ENCODE data around the gene ZNF865. TPM values are rescaled to one million over a fixed set of nuclear protein-coding genes. Genes with fewer than 3 reads are reported as not detected.
A peak's percentile ranks its signal among the peaks of the same experiment; 100 is the strongest.

Gene ZNF865
- total RNA-seq, 1 donor from 2014 or later: 0.49 TPM

GRCh38 chr19:55624109-55625003, 18.9 kb downstream of the ZNF865 start, which contains the start of gene ZNF784:
ZNF784 (minus strand) TSS chr19:55624566; CDS start chr19:55624561, 5 bp downstream.
- Mint-ChIP-seq H3K27ac (peak within 1 kb of the TSS; percentile 93), H3K9me3 (no peaks in the 10 kb centered on the region), H3K36me3 (peaks cover 7% of the 10 kb centered on the region), H3K4me3 (peak within 1 kb of the TSS; percentile 90), H3K27me3 (ENCODE audit: insufficient read depth, low read depth) (peaks cover 2% of the 10 kb centered on the region), H3K4me1 (peaks cover 20% of the 10 kb centered on the region)
- TF ChIP-seq EZH2 (IDR thresholded peaks at IDR 0.05): no peak
- peaks cover 25% of the 10 kb centered on the region for H3F3A ChIP-seq (ENCODE audit: low read depth)
- H3K27ac ChIP-seq: peak within 1 kb of the TSS; percentile 96
- H4K20me1 ChIP-seq (ENCODE audit: low read depth): peaks cover 12% of the 10 kb centered on the region
- H3K9me3 ChIP-seq (ENCODE audit: low read depth): no peaks in the 10 kb centered on the region
- peak; percentile 98 for DNase-seq (ENCODE audit: low spot score)
- H3K79me2 ChIP-seq (ENCODE audit: low read depth): peaks cover 12% of the 10 kb centered on the region
- peak within 1 kb of the TSS; percentile 80 for H3K4me3 ChIP-seq
- H3K4me1 ChIP-seq: peaks cover 5% of the 10 kb centered on the region
- H2AFZ ChIP-seq (replicated peaks): peak within 1 kb of the TSS; percentile 78
- peak within 1 kb of the TSS; percentile 77 for H3K4me2 ChIP-seq
- H3K9ac ChIP-seq: peak within 1 kb of the TSS; percentile 84
- no peaks in the 10 kb centered on the region for H3K27me3 ChIP-seq
- H3K36me3 ChIP-seq: no peaks in the 10 kb centered on the region

GRCh38 chr19:55625004-55625326, 19.5 kb downstream of the ZNF865 start:
- peak overlapping the region; percentile 78 for H2AFZ ChIP-seq (replicated peaks)
- no peak overlapping the region for H3K9ac ChIP-seq
- no peaks in the 10 kb centered on the region for H3K36me3 ChIP-seq
- peaks cover 20% of the 10 kb centered on the region for H3K4me1 Mint-ChIP-seq
- no peaks in the 10 kb centered on the region for H3K9me3 Mint-ChIP-seq
- no peaks in the 10 kb centered on the region for H3K9me3 ChIP-seq (ENCODE audit: low read depth)
- peaks cover 2% of the 10 kb centered on the region for H3K27me3 Mint-ChIP-seq (ENCODE audit: insufficient read depth, low read depth)
- DNase-seq (ENCODE audit: low spot score): no peak
- no peak overlapping the region for H3K27ac ChIP-seq
- H3K27me3 ChIP-seq: no peaks in the 10 kb centered on the region
- peaks cover 5% of the 10 kb centered on the region for H3K4me1 ChIP-seq
- peak overlapping the region; percentile 93 for H3K27ac Mint-ChIP-seq
- peak overlapping the region; percentile 77 for H3K4me2 ChIP-seq
- peaks cover 12% of the 10 kb centered on the region for H3K79me2 ChIP-seq (ENCODE audit: low read depth)
- peak overlapping the region; percentile 90 for H3K4me3 Mint-ChIP-seq
- no peak for TF ChIP-seq CTCF (IDR thresholded peaks at IDR 0.05)
- no peak for TF ChIP-seq EZH2 (IDR thresholded peaks at IDR 0.05)
- H3F3A ChIP-seq (ENCODE audit: low read depth): peaks cover 21% of the 10 kb centered on the region
- H3K36me3 Mint-ChIP-seq: peaks cover 7% of the 10 kb centered on the region
- peaks cover 12% of the 10 kb centered on the region for H4K20me1 ChIP-seq (ENCODE audit: low read depth)
- peak overlapping the region; percentile 80 for H3K4me3 ChIP-seq

- Histone ChIP-seq H3K4me1 (peaks cover 5% of the 10 kb centered on the region), H4K20me1 (ENCODE audit: low read depth) (peaks cover 12% of the 10 kb centered on the region), H3K9me3 (ENCODE audit: low read depth) (no peaks in the 10 kb centered on the region), H3K27ac (no peak overlapping the region), H3K4me3 (no peak overlapping the region), H3K36me3 (no peaks in the 10 kb centered on the region), H3K4me2 (no peak overlapping the region), H3F3A (ENCODE audit: low read depth) (peaks cover 21% of the 10 kb centered on the region), H2AFZ (replicated peaks) (no peak overlapping the region), H3K27me3 (no peaks in the 10 kb centered on the region), H3K9ac (no peak overlapping the region), H3K79me2 (ENCODE audit: low read depth) (peaks cover 12% of the 10 kb centered on the region)
- Mint-ChIP-seq H3K9me3 (no peaks in the 10 kb centered on the region), H3K27me3 (ENCODE audit: insufficient read depth, low read depth) (peaks cover 2% of the 10 kb centered on the region), H3K4me1 (peaks cover 20% of the 10 kb centered on the region), H3K27ac (no peak overlapping the region), H3K36me3 (no peaks in the 10 kb centered on the region), H3K4me3 (no peak overlapping the region)
- DNase-seq (ENCODE audit: low spot score): no peak
- TF ChIP-seq EZH2 (IDR thresholded peaks at IDR 0.05) (no peak), EZH2phosphoT487 (IDR thresholded peaks at IDR 0.05) (no peak), CTCF (IDR thresholded peaks at IDR 0.05) (no peak)
Observed at GRCh38 chr19:55626350-55626749, 20.9 kb downstream of the ZNF865 start.

- Histone ChIP-seq H2AFZ (replicated peaks) (no peak overlapping the region), H3K9ac (no peak overlapping the region), H3K9me3 (ENCODE audit: low read depth) (no peaks in the 10 kb centered on the region), H3K4me3 (no peak overlapping the region), H3K27me3 (no peaks in the 10 kb centered on the region), H3K36me3 (no peaks in the 10 kb centered on the region), H3K4me1 (peaks cover 6% of the 10 kb centered on the region), H3K27ac (no peak overlapping the region), H3K4me2 (no peak overlapping the region), H3K79me2 (ENCODE audit: low read depth) (peaks cover 24% of the 10 kb centered on the region), H3F3A (ENCODE audit: low read depth) (peaks cover 15% of the 10 kb centered on the region), H4K20me1 (ENCODE audit: low read depth) (peaks cover 12% of the 10 kb centered on the region)
- TF ChIP-seq EZH2phosphoT487 (IDR thresholded peaks at IDR 0.05) (no peak), EZH2 (IDR thresholded peaks at IDR 0.05) (peak; percentile 26), CTCF (IDR thresholded peaks at IDR 0.05) (peak; percentile 91)
- no peak overlapping the region for H3K27ac Mint-ChIP-seq
- H3K4me3 Mint-ChIP-seq: peak overlapping the region; percentile 2
- peak; percentile 97 for DNase-seq (ENCODE audit: low spot score)
- H3K4me1 Mint-ChIP-seq: peaks cover 26% of the 10 kb centered on the region
- no peaks in the 10 kb centered on the region for H3K36me3 Mint-ChIP-seq
- H3K27me3 Mint-ChIP-seq (ENCODE audit: insufficient read depth, low read depth): peaks cover 13% of the 10 kb centered on the region
- H3K9me3 Mint-ChIP-seq: no peaks in the 10 kb centered on the region
Observed at GRCh38 chr19:55632463-55632834, 27.0 kb downstream of the ZNF865 start.

All from neural progenitor cell (in vitro differentiated cells).